AG09309 (cell line): Measurements from ENCODE around the gene TMEM135.
"Not testable (repeated sequence)": the region's sequence is repeated elsewhere in the genome, so short reads cannot be mapped to it uniquely, and the experiment has no call there.

Experiments used
- DNase-seq: peaks from one replicate; pipeline ENCODE4 v3.0.0-alpha.2; 2010; ENCODE audit warnings: low read depth
- H3K4me3 ChIP-seq: 2 replicates; pipeline ENCODE4 v1.5.1; 2011; ENCODE audit warnings: mild to moderate bottlenecking, low read depth, low read length, moderate library complexity; ENCODE audit not compliant: control insufficient read depth
- TF ChIP-seq, protein P1 (sequence below): IDR thresholded peaks from 2 replicates; pipeline ENCODE4 v1.5.1; 2011; ENCODE audit warnings: mild to moderate bottlenecking, low read depth, low read length, inconsistent platforms; ENCODE audit not compliant: insufficient read depth, control insufficient read depth; ENCODE audit errors: missing control alignments

Gene TMEM135

DNA sequence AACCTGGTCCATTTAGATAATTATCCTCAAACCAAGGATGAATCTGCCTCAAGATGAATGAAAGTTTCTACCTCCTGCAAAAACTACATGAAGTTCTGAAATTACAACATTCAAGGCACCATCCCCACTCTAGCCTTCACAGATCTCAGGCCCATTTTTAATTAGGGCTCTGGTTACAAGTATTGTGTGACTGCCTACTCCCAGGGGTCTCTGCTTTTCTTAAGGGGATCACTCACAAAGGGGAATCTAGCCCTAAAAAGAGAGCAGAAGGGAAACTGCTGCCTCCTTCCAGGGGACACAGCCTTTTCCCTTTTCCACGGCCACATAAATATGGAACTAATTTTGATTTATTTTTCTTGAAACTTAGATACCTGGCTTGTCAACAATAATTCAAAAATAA lies 17.4 kb upstream of the TMEM135 start:
- H3K4me3 ChIP-seq, result no peak overlapping the region
- TF ChIP-seq, protein P1, sequence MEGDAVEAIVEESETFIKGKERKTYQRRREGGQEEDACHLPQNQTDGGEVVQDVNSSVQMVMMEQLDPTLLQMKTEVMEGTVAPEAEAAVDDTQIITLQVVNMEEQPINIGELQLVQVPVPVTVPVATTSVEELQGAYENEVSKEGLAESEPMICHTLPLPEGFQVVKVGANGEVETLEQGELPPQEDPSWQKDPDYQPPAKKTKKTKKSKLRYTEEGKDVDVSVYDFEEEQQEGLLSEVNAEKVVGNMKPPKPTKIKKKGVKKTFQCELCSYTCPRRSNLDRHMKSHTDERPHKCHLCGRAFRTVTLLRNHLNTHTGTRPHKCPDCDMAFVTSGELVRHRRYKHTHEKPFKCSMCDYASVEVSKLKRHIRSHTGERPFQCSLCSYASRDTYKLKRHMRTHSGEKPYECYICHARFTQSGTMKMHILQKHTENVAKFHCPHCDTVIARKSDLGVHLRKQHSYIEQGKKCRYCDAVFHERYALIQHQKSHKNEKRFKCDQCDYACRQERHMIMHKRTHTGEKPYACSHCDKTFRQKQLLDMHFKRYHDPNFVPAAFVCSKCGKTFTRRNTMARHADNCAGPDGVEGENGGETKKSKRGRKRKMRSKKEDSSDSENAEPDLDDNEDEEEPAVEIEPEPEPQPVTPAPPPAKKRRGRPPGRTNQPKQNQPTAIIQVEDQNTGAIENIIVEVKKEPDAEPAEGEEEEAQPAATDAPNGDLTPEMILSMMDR, result no peak
- DNase-seq, result no peak

DNA sequence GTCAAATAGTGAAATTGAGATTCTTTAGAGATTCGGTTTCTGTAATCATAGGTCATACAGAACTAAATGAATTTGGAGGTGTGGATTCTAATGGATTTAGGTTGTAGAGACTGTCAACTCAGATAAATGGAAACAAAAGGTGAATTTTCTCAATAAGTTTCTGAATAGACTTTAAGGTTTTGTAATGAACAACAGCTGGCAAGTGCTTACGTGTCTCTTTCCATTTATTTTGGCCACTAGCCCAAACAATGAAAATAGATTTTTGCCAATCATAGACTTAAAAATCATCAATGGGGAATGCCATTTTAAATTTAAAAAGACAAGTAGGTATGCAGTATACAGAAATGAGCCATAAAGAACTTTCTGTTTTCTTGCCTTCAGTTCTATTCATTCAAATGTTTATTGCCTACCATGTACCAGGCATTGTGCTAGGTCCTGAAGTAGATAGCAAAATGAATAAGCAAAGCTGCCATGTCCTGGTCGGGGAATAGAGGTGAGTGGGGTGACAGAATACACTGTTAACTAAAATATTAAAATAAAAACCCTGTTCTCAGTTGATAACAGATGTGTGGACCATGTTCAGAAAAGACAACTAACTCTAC lies 16.9 kb upstream of the TMEM135 start:
- TF ChIP-seq, protein P1, result no peak
- no peak for DNase-seq
- no peak overlapping the region for H3K4me3 ChIP-seq

DNA sequence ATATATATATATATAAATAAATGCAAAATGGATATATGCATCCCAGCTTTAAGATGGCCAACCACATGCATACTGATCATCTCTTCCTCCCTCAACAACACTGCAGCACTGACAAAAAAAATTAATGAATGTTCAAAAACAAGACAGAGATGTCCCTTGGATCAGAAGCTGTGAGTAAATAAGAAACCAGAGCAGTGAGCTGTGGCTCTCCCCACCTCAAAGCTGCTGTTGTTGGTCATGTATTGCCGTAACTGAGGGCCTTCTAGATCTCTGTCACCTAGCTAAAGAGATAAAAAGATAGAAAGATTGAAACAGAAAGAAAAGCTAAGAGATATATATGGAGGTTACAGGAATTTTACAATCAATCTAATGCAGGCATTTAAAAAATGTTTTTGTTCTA lies 15.5 kb upstream of the TMEM135 start:
- H3K4me3 ChIP-seq, result no peak overlapping the region
- TF ChIP-seq, protein P1, result no peak
- DNase-seq, result no peak

DNA sequence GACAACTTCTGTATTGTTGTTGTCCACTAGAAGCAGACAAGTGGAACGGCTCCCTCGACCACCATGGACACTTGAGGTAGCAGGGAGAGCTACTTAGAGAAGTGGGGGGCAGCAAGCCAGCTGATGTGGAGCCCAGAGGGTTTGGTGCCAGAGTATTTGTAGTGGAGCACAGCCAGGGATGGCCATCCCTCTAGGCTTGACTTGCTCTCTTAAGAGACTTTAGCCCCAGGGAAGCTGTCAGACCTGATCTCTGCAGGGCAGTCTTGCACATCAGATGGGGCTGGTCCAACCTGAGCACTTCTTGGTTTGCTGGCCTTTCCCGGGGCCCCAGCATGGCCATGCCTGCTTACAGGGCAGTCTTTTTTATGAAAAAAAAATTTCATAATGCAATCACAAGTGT lies 15.0 kb upstream of the TMEM135 start:
- TF ChIP-seq, protein P1, result no peak
- no peak for DNase-seq
- no peak overlapping the region for H3K4me3 ChIP-seq

DNA sequence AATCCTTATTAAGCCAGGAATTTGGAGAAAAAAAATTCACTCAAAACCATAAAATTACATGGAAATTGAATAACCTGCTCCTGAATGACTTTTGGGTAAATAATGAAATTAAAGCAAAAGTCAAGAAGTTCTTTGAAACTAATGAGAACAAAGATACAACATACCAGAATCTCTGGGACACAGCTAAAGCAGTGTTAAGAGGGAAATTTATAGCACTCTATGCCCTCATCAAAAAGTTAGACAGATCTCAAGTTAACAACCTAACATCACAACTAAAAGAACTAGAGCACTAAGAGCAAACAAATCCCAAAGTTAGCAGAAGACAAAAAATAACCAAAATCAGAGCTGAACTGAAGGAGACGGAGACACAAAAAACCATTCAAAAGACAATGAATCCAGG lies 11.3 kb upstream of the TMEM135 start:
- H3K4me3 ChIP-seq, DNase-seq: not testable (repeated sequence)

DNA sequence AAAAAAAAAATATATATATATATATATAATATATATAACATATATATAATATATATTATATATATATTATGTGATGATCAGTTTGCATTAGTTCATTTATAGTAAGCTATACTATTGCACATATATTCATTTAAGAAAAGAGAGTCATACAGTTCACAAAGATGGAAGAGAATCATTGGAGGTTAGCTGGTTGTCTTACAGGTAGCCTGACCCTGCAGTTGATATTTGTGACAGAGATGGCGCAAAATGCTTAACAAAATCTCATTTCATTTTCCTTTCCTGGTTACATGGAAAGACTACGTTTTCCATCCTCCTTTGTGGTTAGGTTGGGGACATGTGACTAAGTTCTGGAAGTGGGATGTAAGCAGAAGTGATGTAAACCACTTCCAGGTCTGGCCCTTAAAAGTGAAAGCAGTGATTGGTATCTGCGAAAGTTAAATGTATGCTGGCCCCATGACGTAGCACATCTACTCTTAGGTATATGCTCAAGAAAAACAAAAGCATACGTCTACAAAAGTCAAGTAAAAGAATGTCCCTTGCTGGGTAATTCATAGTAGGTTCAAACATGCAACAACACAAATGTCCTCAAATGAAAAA lies 7.2 kb upstream of the TMEM135 start:
- no peak overlapping the region for H3K4me3 ChIP-seq
- DNase-seq, result no peak
- TF ChIP-seq, protein P1, result no peak

DNA sequence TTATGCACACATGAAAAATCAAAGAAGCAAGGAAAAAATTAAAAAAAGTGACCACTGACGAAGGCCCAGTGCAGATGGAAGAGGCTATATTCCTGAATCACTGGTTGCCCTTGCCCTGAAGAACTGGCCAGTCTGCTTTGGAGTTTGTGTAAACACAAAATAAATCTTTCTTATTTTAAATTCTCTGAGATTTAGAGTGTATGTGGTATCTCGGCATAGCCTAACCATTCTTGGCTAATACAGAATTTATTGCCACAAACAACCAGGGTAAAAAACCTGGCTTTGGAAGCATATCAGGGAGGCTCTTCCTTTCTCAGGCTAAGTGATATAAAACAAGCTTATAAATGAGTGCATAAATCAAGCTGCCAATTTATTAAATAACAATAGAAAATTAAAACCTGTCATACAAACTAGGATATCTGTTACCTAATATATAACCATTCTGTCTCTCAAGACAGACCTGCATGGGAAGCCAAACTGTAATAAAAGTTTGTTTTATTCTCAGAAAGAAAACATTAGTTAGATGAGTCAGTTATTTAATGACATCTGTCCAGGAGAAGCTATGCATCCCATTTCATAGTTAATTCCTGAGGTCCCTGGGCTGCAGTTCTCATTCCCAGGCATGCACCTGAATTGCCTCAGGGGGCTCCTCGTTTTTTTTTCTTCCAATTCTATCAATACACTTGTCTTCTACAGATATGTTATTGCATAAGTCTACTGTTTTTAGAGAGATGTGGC lies 6.1 kb upstream of the TMEM135 start:
- TF ChIP-seq, protein P1, result no peak
- no peak overlapping the region for H3K4me3 ChIP-seq
- DNase-seq, result no peak
